HEK293T (cell line): ENCODE measurements around the gene LRRC4C.

Source experiments
- CTCF ChIA-PET: fragments of 350-600 bp; formaldehyde crosslinking; extraction: SDS; loops from one replicate; lab custom pipeline; 2021; ENCODE audit warnings: antibody characterized with exemption, inconsistent platforms; lab: Yijun Ruan, JAX
- POLR2A ChIA-PET: fragments of 350-600 bp; formaldehyde crosslinking; extraction: SDS; loops from one replicate; lab custom pipeline; 2020; ENCODE audit warnings: antibody characterized with exemption, inconsistent platforms; lab: Yijun Ruan, JAX
- DNase-seq: peaks from one replicate; pipeline ENCODE4 v3.0.0; 2012; ENCODE audit warnings: mixed read lengths; ENCODE audit errors: extremely low spot score
- ARNT ChIP-seq: fragments of 450-650 bp; IDR thresholded peaks from 2 replicates; pipeline ENCODE4 v1.6.1; 2017; ENCODE audit warnings: mild to moderate bottlenecking
- BHLHE40 ChIP-seq: fragments of 450-650 bp; IDR thresholded peaks from 2 replicates; pipeline ENCODE4 v1.6.1; 2016; ENCODE audit warnings: mild to moderate bottlenecking, moderate library complexity, borderline replicate concordance
- CTBP1 ChIP-seq: fragments of 450-650 bp; IDR thresholded peaks from 2 replicates; pipeline ENCODE4 v1.6.1; 2016; ENCODE audit warnings: borderline replicate concordance
- ELF4 ChIP-seq: fragments of 450-650 bp; IDR thresholded peaks from 2 replicates; pipeline ENCODE4 v1.6.1; 2017; ENCODE audit warnings: antibody characterized with exemption
- FOXA1 ChIP-seq: fragments of 450-650 bp; IDR thresholded peaks from 2 replicates; pipeline ENCODE4 v1.6.1; 2016; ENCODE audit warnings: mild to moderate bottlenecking
- FOXK2 ChIP-seq: fragments of 450-650 bp; IDR thresholded peaks from 2 replicates; pipeline ENCODE4 v1.6.1; 2016; ENCODE audit warnings: mild to moderate bottlenecking
- FOXM1 ChIP-seq: fragments of 450-650 bp; IDR thresholded peaks from 2 replicates; pipeline ENCODE4 v1.6.1; 2017; ENCODE audit warnings: mild to moderate bottlenecking, borderline replicate concordance
- HDGF ChIP-seq: fragments of 450-650 bp; IDR thresholded peaks from 2 replicates; pipeline ENCODE4 v1.6.1; 2017; ENCODE audit warnings: antibody characterized with exemption, borderline replicate concordance
- L3MBTL2 ChIP-seq: fragments of 450-650 bp; conservative IDR thresholded peaks from 2 replicates; pipeline ENCODE4 v1.6.1; 2016; ENCODE audit warnings: mild to moderate bottlenecking
- LEF1 ChIP-seq: fragments of 450-650 bp; IDR thresholded peaks from 2 replicates; pipeline ENCODE4 v1.6.1; 2017; ENCODE audit warnings: mild to moderate bottlenecking, borderline replicate concordance
- NFRKB ChIP-seq: fragments of 450-650 bp; IDR thresholded peaks from 2 replicates; pipeline ENCODE4 v1.6.1; 2016; ENCODE audit warnings: mild to moderate bottlenecking, moderate library complexity
- PKNOX1 ChIP-seq: fragments of 450-650 bp; IDR thresholded peaks from 2 replicates; pipeline ENCODE4 v1.6.1; 2016
- SP1 ChIP-seq: fragments of 450-650 bp; IDR thresholded peaks from 2 replicates; pipeline ENCODE4 v1.6.1; 2017
- SUZ12 ChIP-seq: fragments of 450-650 bp; IDR thresholded peaks from 2 replicates; pipeline ENCODE4 v1.6.1; 2016; ENCODE audit warnings: mild to moderate bottlenecking
- TARDBP ChIP-seq: fragments of 450-650 bp; IDR thresholded peaks from 2 replicates; pipeline ENCODE4 v1.6.1; 2016
- ZNF384 ChIP-seq: fragments of 450-650 bp; IDR thresholded peaks from 2 replicates; pipeline ENCODE4 v1.6.1; 2016

LRRC4C gene

GRCh38 chr11:41328324-41328723, 131.1 kb downstream of the LRRC4C start:
- ChIA-PET CTCF (no interaction called here), POLR2A (no interaction called here)
- TF ChIP-seq L3MBTL2 (no peak), SP1 (no peak), BHLHE40 (no peak), SUZ12 (no peak), HDGF (no peak), NFRKB (no peak), ZNF384 (no peak), CTBP1 (no peak), FOXA1 (no peak), PKNOX1 (no peak), FOXK2 (no peak), ARNT (no peak), TARDBP (no peak), LEF1 (no peak), ELF4 (no peak), FOXM1 (no peak)
- no peak for DNase-seq

- CTCF ChIA-PET: no interaction called here
- POLR2A ChIA-PET: no interaction called here
- TF ChIP-seq ELF4 (no peak), PKNOX1 (no peak), SP1 (no peak), LEF1 (no peak), L3MBTL2 (no peak), ZNF384 (no peak), HDGF (no peak), NFRKB (no peak)
Measured at GRCh38 chr11:41323446-41323845, 136.0 kb downstream of the LRRC4C start.

GRCh38 chr11:41320653-41321052, 138.8 kb downstream of the LRRC4C start:
- DNase-seq: no peak
- ChIA-PET POLR2A (no interaction called here), CTCF (no interaction called here)
- TF ChIP-seq L3MBTL2 (no peak), FOXM1 (no peak), SP1 (no peak), SUZ12 (no peak), NFRKB (no peak), HDGF (no peak)

More at GRCh38 chr11:41323446-41323845, 136.0 kb downstream of the LRRC4C start:
- no peak for DNase-seq

- CTCF ChIA-PET: no interaction called here
- no peak for DNase-seq
- TF ChIP-seq FOXK2 (no peak), ZNF384 (no peak), NFRKB (no peak), LEF1 (no peak), FOXM1 (no peak), TARDBP (no peak), SUZ12 (no peak), ARNT (no peak), HDGF (no peak), FOXA1 (no peak), ELF4 (no peak), L3MBTL2 (no peak), SP1 (no peak), CTBP1 (no peak), BHLHE40 (no peak), PKNOX1 (no peak)
- POLR2A ChIA-PET: no interaction called here
Measured at GRCh38 chr11:41320238-41320637, 139.2 kb downstream of the LRRC4C start.

- POLR2A ChIA-PET: no interaction called here
- CTCF ChIA-PET: no interaction called here
- no peak for TF ChIP-seq ELF4
- no peak for TF ChIP-seq FOXK2
- no peak for TF ChIP-seq L3MBTL2
- TF ChIP-seq FOXA1: no peak
- no peak for TF ChIP-seq PKNOX1
- no peak for TF ChIP-seq FOXM1
- TF ChIP-seq HDGF: no peak
- TF ChIP-seq TARDBP: no peak
- TF ChIP-seq NFRKB: no peak
- no peak for TF ChIP-seq SUZ12
- no peak for TF ChIP-seq ZNF384
- no peak for TF ChIP-seq SP1
- no peak for TF ChIP-seq ARNT
- TF ChIP-seq CTBP1: no peak
- no peak for TF ChIP-seq LEF1
- TF ChIP-seq BHLHE40: no peak
- no peak for DNase-seq
Measured at GRCh38 chr11:41319434-41319833, 140.0 kb downstream of the LRRC4C start.

- ChIA-PET POLR2A (no interaction called here), CTCF (no interaction called here)
- DNase-seq: no peak
- TF ChIP-seq CTBP1: no peak
- TF ChIP-seq ARNT: no peak
- no peak for TF ChIP-seq TARDBP
Measured at GRCh38 chr11:41316751-41317150, 142.7 kb downstream of the LRRC4C start.
